BLaER1 (cell line): Measurements from ENCODE around the gene GRK4.
"Not testable (repeated sequence)": the region's sequence is repeated elsewhere in the genome, so short reads cannot be mapped to it uniquely, and the experiment has no call there.

Source experiments
- H3K27ac ChIP-seq: shearing (Covaris generic); formaldehyde crosslinking; 2 replicates; pipeline ENCODE4 v1.8.1; 2022
- H3K27me3 ChIP-seq: shearing (Covaris generic); formaldehyde crosslinking; 2 replicates; pipeline ENCODE4 v1.8.1; 2022
- H3K36me3 ChIP-seq: shearing (Covaris generic); formaldehyde crosslinking; 2 replicates; pipeline ENCODE4 v1.8.1; 2022
- H3K4me1 ChIP-seq: shearing (Covaris generic); formaldehyde crosslinking; 2 replicates; pipeline ENCODE4 v1.8.1; 2022
- H3K4me2 ChIP-seq: shearing (Covaris generic); formaldehyde crosslinking; 2 replicates; pipeline ENCODE4 v1.8.1; 2022
- H3K4me3 ChIP-seq: shearing (Covaris generic); formaldehyde crosslinking; 2 replicates; pipeline ENCODE4 v1.8.1; 2022
- H3K9ac ChIP-seq: shearing (Covaris generic); formaldehyde crosslinking; 2 replicates; pipeline ENCODE4 v1.8.1; 2022
- H3K9me3 ChIP-seq: shearing (Covaris generic); formaldehyde crosslinking; 2 replicates; pipeline ENCODE4 v1.8.1; 2022
- H4K20me1 ChIP-seq: shearing (Covaris generic); formaldehyde crosslinking; 2 replicates; pipeline ENCODE4 v1.8.1; 2022
- Cebpa-rat ChIP-seq: shearing (Covaris generic); IDR thresholded peaks from 2 replicates; pipeline ENCODE4 v1.8.1; 2022

The GRK4 gene

GRCh38 chr4:2946812-2947600, 16.4 kb upstream of the GRK4 start:
- TF ChIP-seq Cebpa-rat = no peak
- Histone ChIP-seq H3K4me1 (peaks cover 13% of the 10 kb centered on the region; the same call in 1 of the 2 replicates), H3K36me3 (peaks cover 100% of the 10 kb centered on the region), H3K4me3 (no peak overlapping the region), H3K4me2 (no peak overlapping the region), H4K20me1 (peaks cover 97% of the 10 kb centered on the region), H3K9me3 (no peaks in the 10 kb centered on the region), H3K27me3 (no peaks in the 10 kb centered on the region), H3K9ac (no peak overlapping the region), H3K27ac (no peak overlapping the region)

GRCh38 chr4:2947926-2948325, 15.4 kb upstream of the GRK4 start:
- Histone ChIP-seq H3K4me3 (no peak overlapping the region), H3K27me3 (no peaks in the 10 kb centered on the region), H3K36me3 (peaks cover 100% of the 10 kb centered on the region), H3K4me2 (no peak overlapping the region), H3K9ac (no peak overlapping the region), H3K9me3 (no peaks in the 10 kb centered on the region), H4K20me1 (peaks cover 97% of the 10 kb centered on the region), H3K27ac (no peak overlapping the region), H3K4me1 (peaks cover 3% of the 10 kb centered on the region; the same call in 1 of the 2 replicates)
- no peak for TF ChIP-seq Cebpa-rat

GRCh38 chr4:2948895-2949781, 14.2 kb upstream of the GRK4 start:
- peak; percentile 40; the same call in 1 of the 2 replicates for TF ChIP-seq Cebpa-rat
- no peak overlapping the region for H3K27ac ChIP-seq
- no peak overlapping the region for H3K4me3 ChIP-seq
- H3K9ac ChIP-seq = no peak overlapping the region
- H3K4me1 ChIP-seq = no peaks in the 10 kb centered on the region
- H3K9me3 ChIP-seq = no peaks in the 10 kb centered on the region
- no peaks in the 10 kb centered on the region for H3K27me3 ChIP-seq
- no peak overlapping the region for H3K4me2 ChIP-seq
- peaks cover 100% of the 10 kb centered on the region for H3K36me3 ChIP-seq
- peaks cover 97% of the 10 kb centered on the region for H4K20me1 ChIP-seq

- Histone ChIP-seq H3K4me2 (no peak overlapping the region), H3K4me1 (no peaks in the 10 kb centered on the region), H3K27ac (no peak overlapping the region), H3K36me3 (peaks cover 100% of the 10 kb centered on the region), H3K9me3 (no peaks in the 10 kb centered on the region), H3K27me3 (no peaks in the 10 kb centered on the region), H3K4me3 (no peak overlapping the region), H4K20me1 (peaks cover 98% of the 10 kb centered on the region), H3K9ac (no peak overlapping the region)
- no peak for TF ChIP-seq Cebpa-rat
Measured at GRCh38 chr4:2949782-2950125, 13.6 kb upstream of the GRK4 start.

- Histone ChIP-seq H3K27me3 (no peaks in the 10 kb centered on the region), H4K20me1 (peaks cover 98% of the 10 kb centered on the region), H3K4me3 (no peak overlapping the region), H3K36me3 (peaks cover 100% of the 10 kb centered on the region), H3K4me2 (no peak overlapping the region), H3K27ac (no peak overlapping the region), H3K4me1 (no peaks in the 10 kb centered on the region), H3K9me3 (no peaks in the 10 kb centered on the region), H3K9ac (no peak overlapping the region; the same call in 1 of the 2 replicates)
- TF ChIP-seq Cebpa-rat = no peak
Measured at GRCh38 chr4:2950221-2950989, 13.0 kb upstream of the GRK4 start.

- peaks cover 100% of the 10 kb centered on the region for H3K36me3 ChIP-seq
- no peaks in the 10 kb centered on the region for H3K4me1 ChIP-seq
- no peaks in the 10 kb centered on the region for H3K9me3 ChIP-seq
- H3K9ac ChIP-seq = no peak overlapping the region
- no peak for TF ChIP-seq Cebpa-rat
- no peak overlapping the region for H3K27ac ChIP-seq
- H4K20me1 ChIP-seq = peaks cover 98% of the 10 kb centered on the region
- H3K4me2 ChIP-seq = no peak overlapping the region
- no peak overlapping the region for H3K4me3 ChIP-seq
- no peaks in the 10 kb centered on the region for H3K27me3 ChIP-seq
Measured at GRCh38 chr4:2953496-2953895, 9.9 kb upstream of the GRK4 start.

GRCh38 chr4:2954358-2955185, 8.8 kb upstream of the GRK4 start:
- H3K4me2 ChIP-seq = no peak overlapping the region
- H3K27me3 ChIP-seq = no peaks in the 10 kb centered on the region
- no peak overlapping the region for H3K4me3 ChIP-seq
- H4K20me1 ChIP-seq = peaks cover 98% of the 10 kb centered on the region
- H3K9me3 ChIP-seq = no peaks in the 10 kb centered on the region
- no peak overlapping the region for H3K9ac ChIP-seq
- peak overlapping the region; percentile 45; the same call in 1 of the 2 replicates for H3K27ac ChIP-seq
- H3K4me1 ChIP-seq = no peaks in the 10 kb centered on the region
- TF ChIP-seq Cebpa-rat = no peak
- peaks cover 100% of the 10 kb centered on the region for H3K36me3 ChIP-seq

- peaks cover 98% of the 10 kb centered on the region for H4K20me1 ChIP-seq
- H3K9ac ChIP-seq, H3K27ac ChIP-seq: not testable (repeated sequence)
Measured at GRCh38 chr4:2955186-2956044, 8.0 kb upstream of the GRK4 start.

More at GRCh38 chr4:2955186-2956044, 8.0 kb upstream of the GRK4 start:
- H3K9me3 ChIP-seq, H3K4me3 ChIP-seq, H3K27me3 ChIP-seq, H3K4me2 ChIP-seq, H3K4me1 ChIP-seq: not testable (repeated sequence)
- peaks cover 99% of the 10 kb centered on the region for H3K36me3 ChIP-seq
